DND-41 (cell line): ENCODE measurements around the gene RING1.
A peak's percentile ranks its signal among the peaks of the same experiment; 100 is the strongest.

ENCODE experiments used
- ATAC-seq: fragments of 200-7000 bp; cut with Tn5 transposase; 3 replicates; pipeline ENCODE4 v1.9.1; 2021; ENCODE audit warnings: low read depth; ENCODE audit not compliant: insufficient read depth
- DNase-seq: peaks from one replicate; pipeline ENCODE4 v3.0.0-alpha.2; 2020
- H2AFZ ChIP-seq: 2 replicates; pipeline ENCODE4 v1.6.0; 2012; ENCODE audit warnings: low read depth, low read length
- H3K27ac ChIP-seq: 2 replicates; pipeline ENCODE4 v1.5.1; 2012; ENCODE audit warnings: low read length, inconsistent platforms
- H3K27me3 ChIP-seq: fragments of 200-600 bp; sonication (generic); 2 replicates; pipeline ENCODE4 v1.6.0; 2012; ENCODE audit warnings: low read length, mild to moderate bottlenecking, inconsistent platforms; ENCODE audit not compliant: insufficient read depth, poor library complexity
- H3K36me3 ChIP-seq: 2 replicates; pipeline ENCODE4 v1.5.1; 2012; ENCODE audit warnings: low read length, inconsistent platforms; ENCODE audit not compliant: insufficient read depth
- H3K4me1 ChIP-seq: 2 replicates; pipeline ENCODE4 v1.5.1; 2012; ENCODE audit warnings: mild to moderate bottlenecking, low read length; ENCODE audit not compliant: insufficient read depth
- H3K4me2 ChIP-seq: 2 replicates; pipeline ENCODE4 v1.6.0; 2012; ENCODE audit warnings: mild to moderate bottlenecking, moderate library complexity, low read length, inconsistent platforms; ENCODE audit not compliant: insufficient read depth
- H3K4me3 ChIP-seq, 2 experiments: fragments of 200-600 bp in 1 of 2; shearing (Covaris generic) in 1 of 2; 2 replicates each; pipeline ENCODE4 v1.5.1; 2012 to 2016; ENCODE audit warnings: inconsistent platforms in 2 of 2, low read length in 2 of 2, mild to moderate bottlenecking in 2 of 2, low read depth in 1 of 2, moderate library complexity in 1 of 2
- H3K79me2 ChIP-seq: 2 replicates; pipeline ENCODE4 v1.6.0; 2012; ENCODE audit warnings: low read length, inconsistent platforms; ENCODE audit not compliant: insufficient read depth
- H3K9ac ChIP-seq: 2 replicates; pipeline ENCODE4 v1.6.0; 2012; ENCODE audit warnings: low read depth, mild to moderate bottlenecking, inconsistent platforms, low read length, moderate library complexity
- H3K9me3 ChIP-seq: 2 replicates; pipeline ENCODE4 v1.5.1; 2012; ENCODE audit warnings: low read length, moderate library complexity, mild to moderate bottlenecking, inconsistent platforms; ENCODE audit not compliant: insufficient read depth, severe bottlenecking
- H4K20me1 ChIP-seq: 2 replicates; pipeline ENCODE4 v1.6.0; 2012; ENCODE audit warnings: low read length; ENCODE audit not compliant: insufficient read depth
- CTCF ChIP-seq: IDR thresholded peaks from 2 replicates; pipeline ENCODE4 v1.5.1; 2012; ENCODE audit warnings: borderline replicate concordance, low read length, moderate library complexity, mild to moderate bottlenecking; ENCODE audit not compliant: poor library complexity, severe bottlenecking; ENCODE audit errors: extremely low read depth
- EZH2 ChIP-seq: IDR thresholded peaks from 3 replicates; pipeline ENCODE4 v1.6.1; 2012; ENCODE audit warnings: borderline replicate concordance, low read depth, mild to moderate bottlenecking, moderate library complexity, low read length, inconsistent platforms; ENCODE audit not compliant: severe bottlenecking

RING1 gene

GRCh38 chr6:33212857-33213165 is 4.5 kb downstream of the RING1 start:
- H2AFZ ChIP-seq: no peak overlapping the region
- DNase-seq (no peak), ATAC-seq (no peak)
- peaks cover 35% of the 10 kb centered on the region for H3K27me3 ChIP-seq
- TF ChIP-seq EZH2 (no peak), CTCF (no peak)
- H3K4me3 ChIP-seq: no peak overlapping the region
- H3K4me2 ChIP-seq: peak overlapping the region; percentile 31; the same call in 1 of the 2 replicates
- no peak overlapping the region for H3K27ac ChIP-seq
- H3K36me3 ChIP-seq: peaks cover 13% of the 10 kb centered on the region
- peaks cover 9% of the 10 kb centered on the region; the same call in 1 of the 2 replicates for H3K79me2 ChIP-seq
- peaks cover 27% of the 10 kb centered on the region for H3K4me1 ChIP-seq
- peak overlapping the region; percentile 16; the same call in 1 of the 2 replicates for H3K9ac ChIP-seq
- peaks cover 10% of the 10 kb centered on the region; the same call in 1 of the 2 replicates for H4K20me1 ChIP-seq
- no peaks in the 10 kb centered on the region for H3K9me3 ChIP-seq

- Histone ChIP-seq H3K27ac (no peak overlapping the region), H3K4me3 (no peak overlapping the region), H3K79me2 (0 out of 2 replicates have a peak, but pooled peaks cover 5% of the 10 kb centered on the region), H3K27me3 (peaks cover 35% of the 10 kb centered on the region), H3K9me3 (no peaks in the 10 kb centered on the region), H3K4me2 (peak overlapping the region; percentile 31; the same call in 1 of the 2 replicates), H2AFZ (no peak overlapping the region), H3K4me1 (peaks cover 26% of the 10 kb centered on the region), H4K20me1 (peaks cover 10% of the 10 kb centered on the region; the same call in 1 of the 2 replicates), H3K9ac (peak overlapping the region; percentile 16; the same call in 1 of the 2 replicates), H3K36me3 (peaks cover 13% of the 10 kb centered on the region)
- ATAC-seq (peak; percentile 18; the same call in 1 of the 3 replicates), DNase-seq (no peak)
- TF ChIP-seq EZH2 (no peak), CTCF (no peak)
Measured at GRCh38 chr6:33213166-33213988, 5.1 kb downstream of the RING1 start.

GRCh38 chr6:33213989-33214335 is 5.7 kb downstream of the RING1 start:
- Histone ChIP-seq H3K4me3 (no peak overlapping the region), H2AFZ (no peak overlapping the region), H3K4me2 (no peak overlapping the region)

More at GRCh38 chr6:33213989-33214335, 5.7 kb downstream of the RING1 start:
- H3K27me3 ChIP-seq: peaks cover 35% of the 10 kb centered on the region
- H4K20me1 ChIP-seq: peaks cover 10% of the 10 kb centered on the region; the same call in 1 of the 2 replicates
- H3K36me3 ChIP-seq: peaks cover 13% of the 10 kb centered on the region
- 0 out of 3 replicates have a peak, but pooled peaks have one; percentile 9 for ATAC-seq
- H3K4me1 ChIP-seq: peaks cover 22% of the 10 kb centered on the region
- TF ChIP-seq CTCF (no peak), EZH2 (no peak)
- no peaks in the 10 kb centered on the region for H3K9me3 ChIP-seq
- no peak for DNase-seq
- no peak overlapping the region for H3K27ac ChIP-seq
- 0 out of 2 replicates have a peak, but pooled peaks cover 4% of the 10 kb centered on the region for H3K79me2 ChIP-seq
- H3K9ac ChIP-seq: no peak overlapping the region
